NCI-H2081 (cell line): ENCODE measurements around the gene ALKBH7.
"Not testable (repeated sequence)": the region's sequence is repeated elsewhere in the genome, so short reads cannot be mapped to it uniquely, and the experiment has no call there.

ENCODE experiments used
- DNase-seq, 2 experiments: peaks; one replicate each; lab custom pipeline; 2025; lab: John Stamatoyannopoulos, UW

Gene ALKBH7

DNA sequence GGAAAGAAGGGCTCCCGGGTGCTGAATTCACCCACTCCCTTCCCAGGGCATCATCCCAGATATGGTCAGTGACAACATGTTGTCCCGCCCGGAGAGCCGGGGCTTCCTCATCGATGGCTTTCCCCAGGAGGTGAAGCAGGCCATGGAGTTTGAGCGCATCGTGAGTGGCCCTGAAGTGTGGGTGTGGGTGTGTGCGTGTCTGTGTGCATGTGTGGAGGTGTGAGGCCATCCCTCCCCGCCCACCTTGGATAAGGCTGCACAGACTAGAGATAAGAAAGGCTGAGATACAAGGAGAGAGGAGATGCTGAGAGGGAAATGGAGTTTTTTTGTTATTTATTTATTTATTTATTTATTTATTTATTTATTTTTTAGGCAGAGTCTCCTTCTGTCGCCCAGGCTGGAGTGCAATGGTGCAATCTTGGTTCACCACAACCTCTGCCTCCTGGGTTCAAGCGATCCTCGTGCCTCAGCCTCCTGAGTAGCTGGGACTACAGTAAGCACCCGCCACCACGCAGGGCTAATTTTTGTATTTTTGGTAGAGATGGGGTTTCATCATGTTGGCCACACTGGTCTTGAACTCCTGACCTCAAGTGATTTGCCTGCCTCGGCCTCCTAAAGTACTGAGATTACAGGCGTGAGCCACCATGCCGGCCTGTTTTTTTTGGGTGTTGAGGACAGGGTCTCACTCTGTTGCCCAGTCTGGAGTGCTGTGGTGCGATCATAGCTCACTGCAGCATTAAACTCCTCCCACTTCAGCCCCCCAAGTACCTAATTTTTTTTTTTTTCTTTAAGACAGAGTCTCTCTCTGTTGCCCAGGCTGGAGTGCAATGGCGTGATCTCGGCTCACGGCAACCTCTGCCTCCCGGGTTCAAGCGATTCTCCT, 27.7 kb downstream of the ALKBH7 start:
- not testable (repeated sequence) for DNase-seq

- no peak for DNase-seq
Measured at GRCh38 chr19:6402058-6402457, 29.5 kb downstream of the ALKBH7 start.

DNA sequence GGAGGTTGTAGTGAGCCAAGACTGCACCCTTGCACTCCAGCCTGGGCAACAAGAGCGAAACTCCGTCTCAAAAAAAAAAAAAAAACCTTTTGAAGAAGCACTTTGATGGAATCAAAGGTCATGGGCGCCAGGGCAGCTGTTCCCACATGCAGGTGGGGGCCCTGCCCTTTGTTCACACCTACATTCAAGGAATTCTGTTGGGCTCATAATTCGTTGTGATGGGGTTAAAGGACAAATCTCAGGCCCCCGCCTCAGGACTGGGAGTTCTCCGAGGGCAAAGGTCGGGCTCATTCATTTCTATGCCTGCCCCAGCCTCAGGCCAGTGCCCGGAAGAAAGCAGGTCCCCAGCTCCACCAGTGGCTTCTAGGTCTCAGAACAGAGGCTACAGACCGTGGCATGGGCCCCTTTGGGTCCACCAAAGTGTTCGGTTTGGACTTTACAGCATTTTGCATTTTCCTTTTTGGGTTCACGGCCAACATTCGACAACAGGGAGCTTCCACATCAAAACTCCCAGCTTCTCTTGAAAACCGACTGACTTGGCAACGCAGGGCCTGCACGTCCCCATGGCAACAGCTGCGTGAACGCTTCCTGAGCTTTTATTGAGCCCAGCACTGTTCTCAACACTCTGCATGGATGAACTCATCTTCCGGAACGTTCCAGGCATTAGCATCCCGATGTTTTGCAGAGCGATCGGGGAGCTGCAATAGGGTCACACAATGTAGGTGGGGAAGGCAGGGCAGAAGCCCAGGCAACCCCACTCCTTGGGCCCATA, 30.4 kb downstream of the ALKBH7 start:
- DNase-seq = no peak

DNA sequence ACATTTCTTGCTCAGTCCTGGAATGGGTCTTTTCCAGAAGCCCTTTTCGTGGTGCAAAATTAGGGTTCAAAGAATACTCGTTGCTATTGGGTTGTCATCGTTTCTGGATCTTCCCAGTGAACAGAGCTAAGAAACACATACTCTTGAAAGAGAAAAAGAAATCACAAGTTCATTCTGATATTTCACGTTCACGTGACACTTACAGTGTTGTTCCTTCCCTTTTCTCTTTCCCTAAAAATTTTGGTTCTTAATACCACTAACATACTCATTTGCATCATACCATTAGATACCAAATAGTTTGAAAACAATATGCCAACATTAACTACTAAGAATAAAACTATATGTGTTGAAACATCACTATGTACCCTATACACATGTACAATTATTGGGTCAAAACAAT, 33.8 kb downstream of the ALKBH7 start:
- no peak for DNase-seq

- no peak for DNase-seq
Measured at GRCh38 chr19:6409346-6409745, 36.8 kb downstream of the ALKBH7 start.

DNA sequence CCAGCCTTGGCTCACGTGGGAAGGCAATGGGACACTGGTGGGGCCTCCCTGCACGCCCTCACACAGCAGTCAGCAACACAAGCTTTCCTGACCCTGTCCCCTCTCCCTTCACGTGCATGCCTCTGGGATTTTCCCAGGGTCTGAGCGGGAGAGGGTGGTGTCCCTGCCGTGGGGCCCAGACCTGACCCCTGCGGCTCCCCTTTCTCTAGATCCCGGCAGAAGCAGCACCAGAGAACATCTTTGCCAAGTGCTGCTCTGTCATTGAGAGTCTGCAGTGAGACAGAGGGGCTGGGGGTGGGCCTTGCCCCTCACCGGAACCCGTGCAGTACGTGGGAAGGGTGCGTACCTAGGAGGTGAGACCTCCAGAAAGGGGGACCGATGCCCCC, 39.5 kb downstream of the ALKBH7 start:
- DNase-seq = no peak

- DNase-seq = peak; percentile 10 to 29
Measured at GRCh38 chr19:6412447-6413091, 40.0 kb downstream of the ALKBH7 start.

DNA sequence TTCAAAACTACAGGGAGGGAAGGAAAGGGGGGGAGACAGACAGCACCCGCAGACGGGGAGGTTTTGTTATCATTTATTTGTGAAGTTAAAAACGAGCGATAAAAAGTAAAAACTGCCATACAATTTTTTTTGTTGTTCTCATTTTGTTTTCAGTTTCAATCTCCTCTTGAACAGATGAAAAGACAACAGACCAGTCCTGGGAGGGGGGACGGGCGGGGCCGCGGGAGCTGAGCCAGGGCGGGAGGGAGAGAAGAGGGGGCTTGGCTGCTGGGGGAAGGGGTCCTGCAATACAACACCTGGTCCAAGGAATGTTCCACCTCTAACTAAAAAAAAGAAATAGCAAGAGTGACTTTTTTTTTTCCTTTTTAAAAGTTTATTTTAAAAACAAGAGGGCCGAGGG, 40.7 kb downstream of the ALKBH7 start:
- no peak for DNase-seq

- DNase-seq = no peak
Measured at GRCh38 chr19:6413721-6414643, 41.4 kb downstream of the ALKBH7 start.

- DNase-seq = no peak
Measured at GRCh38 chr19:6414793-6415590, 42.4 kb downstream of the ALKBH7 start.

- no peak for DNase-seq
Measured at GRCh38 chr19:6415591-6416190, 43.1 kb downstream of the ALKBH7 start.

DNA sequence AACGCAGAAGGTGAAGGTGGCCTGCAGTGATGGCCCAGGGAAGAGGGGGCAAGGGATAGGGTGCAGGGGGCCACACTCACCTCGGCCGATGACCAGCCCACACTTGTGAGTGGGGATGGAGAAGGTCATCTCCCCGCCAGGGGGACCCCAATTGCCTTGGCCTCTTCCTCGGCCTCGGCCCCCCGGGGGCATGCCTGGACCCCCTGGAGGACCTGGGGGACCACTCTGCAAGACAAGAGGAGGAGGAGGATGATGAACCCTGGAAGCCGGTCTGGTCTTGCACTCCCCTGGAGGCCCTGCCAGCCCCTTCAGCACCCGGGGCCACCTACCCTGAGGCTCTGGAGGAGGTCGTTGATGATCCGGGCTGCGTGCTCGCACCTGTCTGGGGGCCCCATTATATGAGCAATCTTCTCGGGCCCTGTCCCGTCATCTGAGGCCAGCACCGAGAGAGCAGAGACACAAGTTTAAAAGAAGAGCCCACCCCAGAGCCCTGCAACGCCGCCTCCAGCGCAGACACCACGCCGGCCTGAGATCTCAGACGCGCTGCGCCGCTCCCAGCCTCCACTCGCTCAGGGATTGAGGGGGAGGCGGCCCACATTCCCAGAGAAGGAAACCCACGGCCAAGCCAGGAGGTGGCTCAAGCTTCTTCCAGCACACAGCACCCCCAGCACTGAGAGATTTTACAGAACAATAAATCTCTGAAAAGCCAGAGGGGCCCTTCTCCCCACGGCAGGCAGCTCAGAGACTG, 44.2 kb downstream of the ALKBH7 start:
- DNase-seq = no peak

DNA sequence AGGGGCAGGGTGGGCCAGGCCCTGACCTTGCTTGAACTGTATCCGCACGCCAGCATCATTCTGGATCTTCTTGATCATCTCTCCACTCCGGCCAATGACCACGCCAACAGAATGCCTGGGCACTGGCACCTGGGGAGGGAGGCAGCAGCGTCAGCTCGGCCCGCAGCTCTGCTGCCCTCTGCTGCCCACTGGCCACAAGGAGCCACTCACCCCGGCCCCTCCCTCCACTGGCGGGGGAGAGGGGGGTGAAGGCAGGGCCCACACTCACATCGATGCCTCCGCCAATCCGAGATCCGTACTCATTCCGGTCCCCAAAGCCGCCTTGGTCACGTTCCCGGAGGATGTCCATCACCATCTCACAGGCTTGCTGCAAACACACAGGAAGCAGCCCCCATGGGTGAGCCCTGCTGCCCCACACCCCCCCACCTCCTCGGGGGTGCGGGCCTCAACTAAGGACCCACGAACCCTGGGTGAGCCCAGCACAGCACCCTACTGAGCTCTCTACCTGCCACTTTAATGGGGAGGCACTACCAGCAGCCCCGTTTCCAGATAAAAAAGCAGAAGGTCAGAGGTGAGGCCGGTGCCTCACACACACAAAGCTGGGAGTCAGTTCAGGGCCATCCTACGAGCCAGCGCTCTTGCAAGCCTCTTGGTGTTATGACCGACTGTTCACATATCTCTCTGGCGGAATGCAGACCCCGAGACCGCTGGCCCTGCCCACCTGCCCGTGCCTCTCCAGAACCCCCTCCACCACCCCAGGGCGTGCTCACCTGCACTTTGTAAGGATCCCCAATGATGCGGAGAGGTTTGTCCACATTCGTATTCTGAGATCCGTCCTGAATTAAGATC, 45.3 kb downstream of the ALKBH7 start:
- DNase-seq = no peak

- no peak for DNase-seq
Measured at GRCh38 chr19:6418562-6418932, 46.0 kb downstream of the ALKBH7 start.

DNA sequence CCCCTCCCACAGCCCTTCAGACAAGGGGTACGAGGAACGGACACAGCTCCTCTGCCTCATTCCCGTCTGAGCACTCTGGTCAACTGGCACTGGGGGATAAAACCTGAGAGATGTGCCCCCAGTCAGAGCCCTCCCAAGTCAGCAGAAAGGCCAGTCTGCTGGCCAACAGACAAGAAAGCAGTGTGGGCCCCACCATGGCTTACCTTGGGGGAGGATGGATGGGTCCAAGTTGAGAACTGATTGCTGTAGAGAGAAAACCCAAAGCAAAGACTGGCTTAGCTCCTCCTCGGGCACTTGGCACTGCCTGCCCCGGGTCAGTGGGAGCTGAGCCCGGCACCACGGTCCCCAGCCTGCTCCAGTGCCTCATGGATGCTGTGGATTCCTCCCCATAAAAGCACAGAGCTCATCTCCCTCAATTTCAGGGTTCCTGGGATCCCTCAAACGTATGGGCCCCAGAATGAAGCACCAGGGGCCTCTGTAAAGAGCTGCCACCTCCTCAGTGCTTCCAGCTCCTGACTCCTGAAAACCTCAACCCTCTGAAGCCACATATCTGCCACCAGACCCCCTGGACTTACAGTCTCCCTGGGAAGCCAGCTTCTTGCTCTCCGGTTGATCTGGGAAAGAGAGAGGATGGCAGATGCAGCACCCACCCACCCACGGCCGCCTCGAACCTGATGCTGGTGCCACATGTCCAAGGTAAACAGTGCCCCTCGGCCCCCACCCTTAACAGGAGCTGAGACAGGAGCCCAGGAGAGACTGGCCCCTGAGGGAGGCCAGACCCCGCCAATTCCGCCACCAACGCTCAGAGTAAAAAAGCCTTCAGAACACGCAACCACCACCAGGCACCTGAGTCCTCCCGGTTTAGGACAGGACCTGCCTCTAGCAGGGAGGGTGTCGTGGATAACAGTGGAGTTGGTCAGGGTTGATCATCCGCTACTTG, 48.8 kb downstream of the ALKBH7 start:
- DNase-seq = no peak

- no peak for DNase-seq
Measured at GRCh38 chr19:6423499-6424194, 51.1 kb downstream of the ALKBH7 start.
